Hepatic stellate cell (primary cell): ENCODE results near the gene CHD5.

ENCODE experiments used
- DNase-seq: peaks from one replicate; pipeline ENCODE4 v3.0.0; 2011; ENCODE audit warnings: low spot score

Gene CHD5

GRCh38 chr1:6059866-6060265 is 120.3 kb downstream of the CHD5 start:
- no peak for DNase-seq

GRCh38 chr1:6057170-6057845 is 122.8 kb downstream of the CHD5 start:
- no peak for DNase-seq

- no peak for DNase-seq
These were observed 123.6 kb downstream of the CHD5 start for GRCh38 chr1:6056572-6056948.

- DNase-seq, result no peak
These were observed 125.5 kb downstream of the CHD5 start for GRCh38 chr1:6054596-6054995.

- no peak for DNase-seq
These were observed 126.9 kb downstream of the CHD5 start for GRCh38 chr1:6053206-6053546.

- peak; percentile 82 for DNase-seq
These were observed 127.4 kb downstream of the CHD5 start for GRCh38 chr1:6052543-6053205.
